Amygdala (tissue), 56 donors: ENCODE results near the gene PARD3B.
"Not testable (repeated sequence)": the region's sequence is repeated elsewhere in the genome, so short reads cannot be mapped to it uniquely, and the experiment has no call there.

ENCODE experiments used
- DNase-seq, 56 donors: peaks; one replicate each; lab custom pipeline; 2025; lab: John Stamatoyannopoulos, UW

Gene PARD3B

GRCh38 chr2:205197468-205198139, 652.3 kb downstream of the PARD3B start:
- DNase-seq = peak in 1 of 56 donors; percentile 5

GRCh38 chr2:205198140-205198525, 652.9 kb downstream of the PARD3B start:
- DNase-seq = no peak

GRCh38 chr2:205199165-205199850, 654.0 kb downstream of the PARD3B start:
- DNase-seq = no peak

- no peak for DNase-seq
Observed at GRCh38 chr2:205210494-205210893, 665.2 kb downstream of the PARD3B start.

- DNase-seq = no peak
Observed at GRCh38 chr2:205212357-205212756, 667.1 kb downstream of the PARD3B start.

GRCh38 chr2:205216092-205216491, 670.8 kb downstream of the PARD3B start:
- no peak for DNase-seq

GRCh38 chr2:205216580-205216979, 671.3 kb downstream of the PARD3B start:
- no peak for DNase-seq

- DNase-seq = no peak
Observed at GRCh38 chr2:205217004-205217403, 671.7 kb downstream of the PARD3B start.

GRCh38 chr2:205218056-205218455, 672.8 kb downstream of the PARD3B start:
- DNase-seq = no peak

GRCh38 chr2:205218816-205219215, 673.5 kb downstream of the PARD3B start:
- not testable (repeated sequence) for DNase-seq

- no peak for DNase-seq
Observed at GRCh38 chr2:205220559-205220958, 675.3 kb downstream of the PARD3B start.

GRCh38 chr2:205232086-205232485, 686.8 kb downstream of the PARD3B start:
- DNase-seq = no peak

- DNase-seq = no peak
Observed at GRCh38 chr2:205235434-205235833, 690.2 kb downstream of the PARD3B start.

GRCh38 chr2:205237524-205237923, 692.2 kb downstream of the PARD3B start:
- no peak for DNase-seq

GRCh38 chr2:205245001-205245400, 699.7 kb downstream of the PARD3B start:
- no peak for DNase-seq

GRCh38 chr2:205245652-205246051, 700.4 kb downstream of the PARD3B start:
- no peak for DNase-seq

GRCh38 chr2:205259121-205259520, 713.8 kb downstream of the PARD3B start:
- DNase-seq = no peak

- DNase-seq = no peak
Observed at GRCh38 chr2:205261516-205262020, 716.3 kb downstream of the PARD3B start.

- no peak for DNase-seq
Observed at GRCh38 chr2:205267323-205267722, 722.0 kb downstream of the PARD3B start.

- peak in 1 of 56 donors; percentile 10 for DNase-seq
Observed at GRCh38 chr2:205270689-205271088, 725.4 kb downstream of the PARD3B start.

- no peak for DNase-seq
Observed at GRCh38 chr2:205273148-205273547, 727.9 kb downstream of the PARD3B start.

- DNase-seq = no peak
Observed at GRCh38 chr2:205273627-205274026, 728.4 kb downstream of the PARD3B start.
